PC-3 (cell line): Measurements from ENCODE around the gene MBLAC1. TPM values are rescaled to one million over a fixed set of nuclear protein-coding genes. Genes with fewer than 3 reads are reported as not detected.

Experiments used
- ATAC-seq: fragments of 200-7000 bp; cut with Tn5 transposase; 2 replicates; pipeline ENCODE4 v1.9.1; 2020; ENCODE audit warnings: mild to moderate bottlenecking, moderate library complexity
- BruUV-seq: library from RNA; stranded (reverse); fragments of 400-500 nt; replicated peaks from 2 replicates; lab custom pipeline; 2021; lab: Mats Ljungman, UMichigan
- CTCF ChIA-PET: fragments of 300-600 bp; sonication (Branson Sonifier 250); formaldehyde crosslinking; loops from one replicate; lab custom pipeline; 2022; ENCODE audit warnings: antibody characterized with exemption; lab: Charles Lee
- POLR2A ChIA-PET: fragments of 300-600 bp; sonication (Branson Sonifier 250); formaldehyde crosslinking; loops from one replicate; lab custom pipeline; 2022; ENCODE audit warnings: antibody characterized with exemption; ENCODE audit not compliant: unreplicated experiment; lab: Charles Lee
- DNase-seq: peaks from one replicate; pipeline ENCODE4 v3.0.0-alpha.2; 2015
- H2AFZ ChIP-seq: fragments of 300-600 bp; sonication (generic); 2 replicates; pipeline ENCODE4 v1.6.0; 2016; ENCODE audit warnings: antibody characterized with exemption, low read length
- H3F3A ChIP-seq: fragments of 300-600 bp; sonication (generic); one replicate; pipeline ENCODE4 v1.6.0; 2017; ENCODE audit warnings: antibody characterized with exemption, low read length, control low read depth, mild to moderate bottlenecking; ENCODE audit not compliant: unreplicated experiment
- H3K27ac ChIP-seq: fragments of 300-600 bp; sonication (generic); 2 replicates; pipeline ENCODE4 v1.5.1; 2016; ENCODE audit warnings: mild to moderate bottlenecking, low read length
- H3K27me3 ChIP-seq: fragments of 300-600 bp; sonication (generic); 2 replicates; pipeline ENCODE4 v1.6.1; 2016; ENCODE audit warnings: low read length, mixed read lengths
- H3K36me3 ChIP-seq: fragments of 300-600 bp; sonication (generic); 2 replicates; pipeline ENCODE4 v1.6.1; 2016; ENCODE audit warnings: low read depth, mixed run types, low read length, mixed read lengths
- H3K4me1 ChIP-seq: fragments of 300-600 bp; sonication (generic); 2 replicates; pipeline ENCODE4 v1.5.1; 2016; ENCODE audit warnings: low read length; ENCODE audit not compliant: insufficient read depth
- H3K4me2 ChIP-seq: fragments of 300-600 bp; sonication (generic); 2 replicates; pipeline ENCODE4 v1.6.0; 2016; ENCODE audit warnings: low read length
- H3K4me3 ChIP-seq: fragments of 300-600 bp; sonication (generic); 2 replicates; pipeline ENCODE4 v1.5.1; 2016; ENCODE audit warnings: mild to moderate bottlenecking, low read length, mixed read lengths
- H3K79me2 ChIP-seq: fragments of 300-600 bp; sonication (generic); 2 replicates; pipeline ENCODE4 v1.6.1; 2017; ENCODE audit warnings: low read length, mixed read lengths
- H3K9ac ChIP-seq: fragments of 300-600 bp; sonication (generic); 2 replicates; pipeline ENCODE4 v1.6.0; 2016; ENCODE audit warnings: mild to moderate bottlenecking, low read length
- H3K9me2 ChIP-seq: fragments of 300-600 bp; sonication (generic); replicated peaks from 2 replicates; pipeline ENCODE4 v1.6.1; 2016; ENCODE audit warnings: mixed run types, low read length, mixed read lengths
- H3K9me3 ChIP-seq: fragments of 300-600 bp; sonication (generic); 2 replicates; pipeline ENCODE4 v1.6.1; 2016; ENCODE audit warnings: low read length, mixed read lengths
- H4K20me1 ChIP-seq: fragments of 300-600 bp; sonication (generic); 2 replicates; pipeline ENCODE4 v1.6.1; 2016; ENCODE audit warnings: low read length, mixed read lengths
- CTCF ChIP-seq: fragments of 300-600 bp; sonication (generic); conservative IDR thresholded peaks from 2 replicates; pipeline ENCODE4 v1.5.1; 2017; ENCODE audit warnings: antibody characterized with exemption, low read depth, mild to moderate bottlenecking, low read length
- EZH2 ChIP-seq: fragments of 300-600 bp; sonication (generic); IDR thresholded peaks from one replicate; pipeline ENCODE4 v1.6.1; 2017; ENCODE audit warnings: antibody characterized with exemption, mild to moderate bottlenecking, low read length; ENCODE audit not compliant: unreplicated experiment
- EZH2phosphoT487 ChIP-seq: fragments of 300-600 bp; sonication (generic); IDR thresholded peaks from 2 replicates; pipeline ENCODE4 v1.6.1; 2018; ENCODE audit warnings: mild to moderate bottlenecking, antibody characterized with exemption, low read length, borderline replicate concordance
- intact Hi-C: fragments of 100-400 bp; cut with micrococcal nuclease; formaldehyde crosslinking; loops from 2 replicates; pipeline ENCODE4 v1.9.0; 2023
- total RNA-seq: library from RNA; depleted of rRNA; stranded (reverse); fragments of >200 nt; gene quantifications from 2 replicates; pipeline ENCODE4 v1.2.3, GENCODE V29; 2014

The MBLAC1 gene
- total RNA-seq, 1 experiment from 2014 or later = 2.7 TPM

- H4K20me1 ChIP-seq = no peaks in the 10 kb centered on the region
- ChIA-PET POLR2A (no interaction called here), CTCF (interaction anchor here (0.7 kb wide), 1 partner anchor 9 kb away, joined by 10 read pairs; no protein-coding TSS in a partner anchor)
- no peaks in the 10 kb centered on the region for H3K27me3 ChIP-seq
- no peaks in the 10 kb centered on the region for H3K9me2 ChIP-seq
- BruUV-seq = no TSS peak
- no peaks in the 10 kb centered on the region for H3K9me3 ChIP-seq
- H3K36me3 ChIP-seq = no peaks in the 10 kb centered on the region
- TF ChIP-seq EZH2phosphoT487 (no peak), EZH2 (no peak), CTCF (no peak)
- DNase-seq (no peak), ATAC-seq (no peak)
- no peak overlapping the region for H2AFZ ChIP-seq
- H3K4me3 ChIP-seq = no peak overlapping the region
- intact Hi-C loops = no loop called here
- no peak overlapping the region for H3K4me2 ChIP-seq
- no peaks in the 10 kb centered on the region for H3K79me2 ChIP-seq
- no peak overlapping the region for H3K9ac ChIP-seq
- no peak overlapping the region for H3K27ac ChIP-seq
- peaks cover 8% of the 10 kb centered on the region; the same call in 1 of the 2 replicates for H3K4me1 ChIP-seq
- H3F3A ChIP-seq = no peaks in the 10 kb centered on the region
Measured at GRCh38 chr7:100169147-100169850, 42.5 kb downstream of the MBLAC1 start.

GRCh38 chr7:100170101-100170897 is 43.5 kb downstream of the MBLAC1 start:
- no peak overlapping the region for H3K9ac ChIP-seq
- intact Hi-C loops = no loop called here
- no peaks in the 10 kb centered on the region for H3F3A ChIP-seq
- no peaks in the 10 kb centered on the region for H3K9me3 ChIP-seq
- no peaks in the 10 kb centered on the region for H3K27me3 ChIP-seq
- no peaks in the 10 kb centered on the region for H4K20me1 ChIP-seq
- no peak overlapping the region for H2AFZ ChIP-seq
- peaks cover 8% of the 10 kb centered on the region; the same call in 1 of the 2 replicates for H3K4me1 ChIP-seq
- no peak overlapping the region for H3K27ac ChIP-seq
- H3K4me2 ChIP-seq = no peak overlapping the region
- H3K79me2 ChIP-seq = no peaks in the 10 kb centered on the region
- POLR2A ChIA-PET = no interaction called here
- TF ChIP-seq CTCF (no peak), EZH2 (no peak), EZH2phosphoT487 (no peak)
- CTCF ChIA-PET = no interaction called here
- ATAC-seq = no peak
- no TSS peak for BruUV-seq
- H3K9me2 ChIP-seq = no peaks in the 10 kb centered on the region
- no peaks in the 10 kb centered on the region for H3K36me3 ChIP-seq
- DNase-seq = no peak
- H3K4me3 ChIP-seq = no peak overlapping the region
